Neural progenitor cell (in vitro differentiated cells): Measurements from ENCODE around the gene TM9SF2.

Experiments
- EZH2 ChIP-seq: fragments of 200-600 bp; sonication (generic); IDR thresholded peaks from 2 replicates; pipeline ENCODE4 v1.6.1; 2017; ENCODE audit warnings: antibody characterized with exemption, mild to moderate bottlenecking, moderate library complexity
- TF ChIP-seq, protein P1 (sequence below): fragments of 200-600 bp; sonication (generic); IDR thresholded peaks from 2 replicates; pipeline ENCODE4 v1.5.1; 2017; ENCODE audit warnings: antibody characterized with exemption, mild to moderate bottlenecking

DNA sequence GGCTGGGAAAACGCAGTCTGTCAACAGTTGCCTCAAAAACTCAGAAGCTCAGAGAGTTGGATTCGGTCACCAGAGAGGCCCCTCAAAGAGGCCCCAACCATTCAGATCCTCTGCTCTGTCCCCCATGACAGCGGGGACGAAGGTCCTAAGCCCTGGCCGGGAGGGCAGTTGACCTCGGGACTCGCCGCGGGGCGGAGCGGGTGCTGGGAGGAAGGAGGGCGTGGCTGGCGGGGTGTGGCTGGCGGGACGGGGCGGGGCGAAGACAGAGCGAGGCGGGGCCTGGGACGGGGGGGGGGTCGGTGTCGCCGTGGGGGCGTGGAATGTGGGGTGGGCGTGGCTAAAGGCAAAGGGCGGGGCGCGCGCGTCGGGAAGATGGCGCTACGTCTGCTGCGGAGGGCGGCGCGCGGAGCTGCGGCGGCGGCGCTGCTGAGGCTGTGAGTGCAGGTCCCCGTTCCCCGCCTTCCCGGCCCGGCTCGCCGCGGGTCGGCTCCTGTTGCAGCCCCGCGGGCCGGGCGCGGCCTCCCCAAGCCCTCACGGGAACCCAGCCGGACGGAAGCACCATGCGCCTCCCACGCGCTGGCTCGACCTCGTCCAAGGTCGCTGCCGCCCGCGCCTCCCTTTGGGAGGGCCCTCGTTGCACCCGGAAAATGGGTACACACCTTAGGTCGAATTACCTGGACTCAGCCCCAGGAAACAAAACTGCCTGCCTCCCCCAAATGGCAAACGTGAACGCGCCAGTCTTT lies 105.2 kb downstream of the TM9SF2 start, which contains the start of gene CLYBL:
- TF ChIP-seq, protein P1, sequence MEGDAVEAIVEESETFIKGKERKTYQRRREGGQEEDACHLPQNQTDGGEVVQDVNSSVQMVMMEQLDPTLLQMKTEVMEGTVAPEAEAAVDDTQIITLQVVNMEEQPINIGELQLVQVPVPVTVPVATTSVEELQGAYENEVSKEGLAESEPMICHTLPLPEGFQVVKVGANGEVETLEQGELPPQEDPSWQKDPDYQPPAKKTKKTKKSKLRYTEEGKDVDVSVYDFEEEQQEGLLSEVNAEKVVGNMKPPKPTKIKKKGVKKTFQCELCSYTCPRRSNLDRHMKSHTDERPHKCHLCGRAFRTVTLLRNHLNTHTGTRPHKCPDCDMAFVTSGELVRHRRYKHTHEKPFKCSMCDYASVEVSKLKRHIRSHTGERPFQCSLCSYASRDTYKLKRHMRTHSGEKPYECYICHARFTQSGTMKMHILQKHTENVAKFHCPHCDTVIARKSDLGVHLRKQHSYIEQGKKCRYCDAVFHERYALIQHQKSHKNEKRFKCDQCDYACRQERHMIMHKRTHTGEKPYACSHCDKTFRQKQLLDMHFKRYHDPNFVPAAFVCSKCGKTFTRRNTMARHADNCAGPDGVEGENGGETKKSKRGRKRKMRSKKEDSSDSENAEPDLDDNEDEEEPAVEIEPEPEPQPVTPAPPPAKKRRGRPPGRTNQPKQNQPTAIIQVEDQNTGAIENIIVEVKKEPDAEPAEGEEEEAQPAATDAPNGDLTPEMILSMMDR, result no peak
- TF ChIP-seq EZH2, result no peak
